Smooth muscle cell (in vitro differentiated cells): ENCODE results near the gene TP63. TPM values are rescaled to one million over a fixed set of nuclear protein-coding genes. Genes with fewer than 3 reads are reported as not detected.

Source experiments
- DNase-seq: peaks from one replicate; lab custom pipeline; 2025; ENCODE audit not compliant: unreplicated experiment; lab: John Stamatoyannopoulos, UW
- H2AFZ ChIP-seq: fragments of 200-600 bp; sonication (generic); 2 replicates; pipeline ENCODE4 v1.6.0; 2016; ENCODE audit warnings: antibody characterized with exemption, low read depth, mild to moderate bottlenecking
- H3F3A ChIP-seq: fragments of 200-600 bp; sonication (generic); 2 replicates; pipeline ENCODE4 v1.6.0; 2017; ENCODE audit warnings: antibody characterized with exemption, low read depth
- H3K27ac ChIP-seq: fragments of 200-600 bp; sonication (generic); 2 replicates; pipeline ENCODE4 v1.5.1; 2016; ENCODE audit warnings: low read depth, mild to moderate bottlenecking
- H3K27me3 ChIP-seq: fragments of 200-600 bp; sonication (generic); 2 replicates; pipeline ENCODE4 v1.6.1; 2016; ENCODE audit warnings: low read depth, mild to moderate bottlenecking
- H3K36me3 ChIP-seq: fragments of 200-600 bp; sonication (generic); 2 replicates; pipeline ENCODE4 v1.5.1; 2016; ENCODE audit warnings: low read depth
- H3K4me1 ChIP-seq: fragments of 200-600 bp; sonication (generic); 2 replicates; pipeline ENCODE4 v1.5.1; 2016; ENCODE audit warnings: low read depth
- H3K4me2 ChIP-seq: fragments of 200-600 bp; sonication (generic); 2 replicates; pipeline ENCODE4 v1.6.0; 2016; ENCODE audit warnings: mild to moderate bottlenecking
- H3K4me3 ChIP-seq: fragments of 200-600 bp; sonication (generic); 2 replicates; pipeline ENCODE4 v1.5.1; 2016; ENCODE audit warnings: mild to moderate bottlenecking
- H3K79me2 ChIP-seq: fragments of 200-600 bp; sonication (generic); 2 replicates; pipeline ENCODE4 v1.6.0; 2016; ENCODE audit warnings: low read depth, mild to moderate bottlenecking
- H3K9ac ChIP-seq: fragments of 200-600 bp; sonication (generic); 2 replicates; pipeline ENCODE4 v1.6.0; 2016; ENCODE audit warnings: low read depth
- H3K9me3 ChIP-seq: fragments of 200-600 bp; sonication (generic); replicated peaks from 2 replicates; pipeline ENCODE4 v1.5.1; 2016; ENCODE audit warnings: low read depth
- H4K20me1 ChIP-seq: fragments of 200-600 bp; sonication (generic); 2 replicates; pipeline ENCODE4 v1.6.0; 2016; ENCODE audit warnings: low read depth
- CTCF ChIP-seq: fragments of 200-600 bp; sonication (generic); IDR thresholded peaks from 2 replicates; pipeline ENCODE4 v1.5.1; 2017; ENCODE audit warnings: borderline replicate concordance, mild to moderate bottlenecking, antibody characterized with exemption; ENCODE audit not compliant: insufficient read depth, poor library complexity, severe bottlenecking
- WGBS: methylation state at CpG from one replicate; pipeline ENCODE4 v1.1.7; 2016; ENCODE audit warnings: low lambda C conversion rate; 5-methylcytosine and 5-hydroxymethylcytosine counted together
- polyA plus RNA-seq: library from polyadenylated mRNA; unstranded; fragments of >200 nt; fragmentation: Nextera tagmentation; extraction: Ambion mirVana; gene quantifications from 2 replicates; pipeline ENCODE4 v1.2.1, GENCODE V29; 2016
- total RNA-seq: library from RNA; depleted of rRNA; stranded (reverse); fragments of >200 nt; gene quantifications from 2 replicates; pipeline ENCODE4 v1.2.3, GENCODE V29; 2014

TP63 gene
- total and polyA plus RNA-seq, 2 experiments from 2014 or later, result 1.9 to 27.1 TPM

GRCh38 chr3:189685291-189685690, 54.1 kb downstream of the TP63 start:
- Histone ChIP-seq H3K4me2 (peak overlapping the region; percentile 53), H3K4me1 (peaks cover 9% of the 10 kb centered on the region), H3K4me3 (no peak overlapping the region), H3K36me3 (no peaks in the 10 kb centered on the region), H3K27ac (peak overlapping the region; percentile 92), H3K9ac (no peak overlapping the region), H3K79me2 (no peaks in the 10 kb centered on the region), H2AFZ (peak overlapping the region; percentile 81), H4K20me1 (no peaks in the 10 kb centered on the region), H3K9me3 (no peaks in the 10 kb centered on the region), H3F3A (peaks cover 4% of the 10 kb centered on the region), H3K27me3 (no peaks in the 10 kb centered on the region)
- no peak for TF ChIP-seq CTCF
- no peak for DNase-seq
- 39% methylated on average over 1 of the region's 1 CpG for WGBS

- H4K20me1 ChIP-seq, result no peaks in the 10 kb centered on the region
- H3K79me2 ChIP-seq, result no peaks in the 10 kb centered on the region
- peak overlapping the region; percentile 53 for H3K4me2 ChIP-seq
- peak overlapping the region; percentile 92 for H3K27ac ChIP-seq
- H3K9ac ChIP-seq, result peak overlapping the region; percentile 29
- no peak for TF ChIP-seq CTCF
- H3K4me3 ChIP-seq, result no peak overlapping the region
- peaks cover 9% of the 10 kb centered on the region for H3K4me1 ChIP-seq
- H2AFZ ChIP-seq, result peak overlapping the region; percentile 81
- no peak for DNase-seq
- peaks cover 4% of the 10 kb centered on the region for H3F3A ChIP-seq
- no peaks in the 10 kb centered on the region for H3K27me3 ChIP-seq
- no peaks in the 10 kb centered on the region for H3K36me3 ChIP-seq
- no peaks in the 10 kb centered on the region for H3K9me3 ChIP-seq
- 28% methylated on average over 2 of the region's 2 CpGs for WGBS
Observed at GRCh38 chr3:189685860-189686259, 54.7 kb downstream of the TP63 start.

GRCh38 chr3:189687475-189687874, 56.3 kb downstream of the TP63 start:
- 73% methylated on average over 4 of the region's 4 CpGs for WGBS
- Histone ChIP-seq H3K9me3 (no peaks in the 10 kb centered on the region), H2AFZ (no peak overlapping the region), H4K20me1 (no peaks in the 10 kb centered on the region), H3K4me2 (no peak overlapping the region), H3K79me2 (no peaks in the 10 kb centered on the region), H3K36me3 (no peaks in the 10 kb centered on the region), H3K27ac (no peak overlapping the region), H3K4me1 (peaks cover 9% of the 10 kb centered on the region), H3K27me3 (no peaks in the 10 kb centered on the region), H3F3A (peaks cover 4% of the 10 kb centered on the region), H3K9ac (no peak overlapping the region), H3K4me3 (no peak overlapping the region)
- TF ChIP-seq CTCF, result no peak
- no peak for DNase-seq

GRCh38 chr3:189688262-189688661, 57.1 kb downstream of the TP63 start:
- H3K79me2 ChIP-seq, result no peaks in the 10 kb centered on the region
- no peak overlapping the region for H3K27ac ChIP-seq
- no peaks in the 10 kb centered on the region for H4K20me1 ChIP-seq
- TF ChIP-seq CTCF, result no peak
- H3K4me2 ChIP-seq, result no peak overlapping the region
- DNase-seq, result no peak
- no peak overlapping the region for H3K9ac ChIP-seq
- no peaks in the 10 kb centered on the region for H3K36me3 ChIP-seq
- no peaks in the 10 kb centered on the region for H3K27me3 ChIP-seq
- no peak overlapping the region for H3K4me3 ChIP-seq
- H3K4me1 ChIP-seq, result peaks cover 9% of the 10 kb centered on the region
- 0% methylated on average over 1 of the region's 1 CpG for WGBS
- H3K9me3 ChIP-seq, result no peaks in the 10 kb centered on the region
- peaks cover 4% of the 10 kb centered on the region for H3F3A ChIP-seq
- H2AFZ ChIP-seq, result no peak overlapping the region
